Osteoblast (primary cell): ENCODE data around the gene PRR5L. TPM values are rescaled to one million over a fixed set of nuclear protein-coding genes. Genes with fewer than 3 reads are reported as not detected.

Experiments
- DNase-seq: peaks from one replicate; pipeline ENCODE4 v3.0.0; 2011; ENCODE audit warnings: low spot score, mixed read lengths; ENCODE audit not compliant: insufficient read length; ENCODE audit errors: missing footprints
- H2AFZ ChIP-seq: 2 replicates; pipeline ENCODE4 v1.6.0; 2011; ENCODE audit warnings: mild to moderate bottlenecking, low read length
- H3K27ac ChIP-seq: 2 replicates; pipeline ENCODE4 v1.5.1; 2011; ENCODE audit warnings: mild to moderate bottlenecking, low read depth, low read length, moderate library complexity
- H3K27me3 ChIP-seq: 2 replicates; pipeline ENCODE4 v1.6.0; 2012; ENCODE audit warnings: mild to moderate bottlenecking, control low read depth, inconsistent platforms, low read length, moderate library complexity; ENCODE audit not compliant: insufficient read depth
- H3K36me3 ChIP-seq: 2 replicates; pipeline ENCODE4 v1.5.1; 2011; ENCODE audit warnings: mild to moderate bottlenecking, low read length, control low read depth, moderate library complexity; ENCODE audit not compliant: insufficient read depth
- H3K4me1 ChIP-seq: 2 replicates; pipeline ENCODE4 v1.5.1; 2011; ENCODE audit warnings: mild to moderate bottlenecking, low read length, control low read depth, moderate library complexity; ENCODE audit not compliant: insufficient read depth
- H3K4me2 ChIP-seq: 2 replicates; pipeline ENCODE4 v1.6.0; 2011; ENCODE audit warnings: mild to moderate bottlenecking, low read length; ENCODE audit not compliant: insufficient read depth
- H3K4me3 ChIP-seq: fragments of 200-600 bp; sonication (generic); 3 replicates; pipeline ENCODE4 v1.5.1; 2012; ENCODE audit warnings: mild to moderate bottlenecking, low read length, inconsistent platforms; ENCODE audit not compliant: insufficient read depth
- H3K79me2 ChIP-seq: 2 replicates; pipeline ENCODE4 v1.6.0; 2012; ENCODE audit warnings: mild to moderate bottlenecking, low read length, control low read depth, inconsistent platforms; ENCODE audit not compliant: insufficient read depth
- H3K9me3 ChIP-seq: 2 replicates; pipeline ENCODE4 v1.5.1; 2011; ENCODE audit warnings: low read depth, low read length, control low read depth
- H4K20me1 ChIP-seq: 2 replicates; pipeline ENCODE4 v1.6.0; 2012; ENCODE audit warnings: mild to moderate bottlenecking, low read length, control low read depth; ENCODE audit not compliant: insufficient read depth
- CTCF ChIP-seq: IDR thresholded peaks from 2 replicates; pipeline ENCODE4 v1.5.1; 2011; ENCODE audit warnings: mild to moderate bottlenecking, low read depth, low read length, moderate library complexity; ENCODE audit errors: extremely low read depth
- total RNA-seq: library from RNA; depleted of rRNA; stranded (reverse); fragments of >200 nt; gene quantifications from 2 replicates; pipeline ENCODE4 v1.2.3, GENCODE V29; 2012

Gene PRR5L
- total RNA-seq, 1 donor: 9.8 TPM

DNA sequence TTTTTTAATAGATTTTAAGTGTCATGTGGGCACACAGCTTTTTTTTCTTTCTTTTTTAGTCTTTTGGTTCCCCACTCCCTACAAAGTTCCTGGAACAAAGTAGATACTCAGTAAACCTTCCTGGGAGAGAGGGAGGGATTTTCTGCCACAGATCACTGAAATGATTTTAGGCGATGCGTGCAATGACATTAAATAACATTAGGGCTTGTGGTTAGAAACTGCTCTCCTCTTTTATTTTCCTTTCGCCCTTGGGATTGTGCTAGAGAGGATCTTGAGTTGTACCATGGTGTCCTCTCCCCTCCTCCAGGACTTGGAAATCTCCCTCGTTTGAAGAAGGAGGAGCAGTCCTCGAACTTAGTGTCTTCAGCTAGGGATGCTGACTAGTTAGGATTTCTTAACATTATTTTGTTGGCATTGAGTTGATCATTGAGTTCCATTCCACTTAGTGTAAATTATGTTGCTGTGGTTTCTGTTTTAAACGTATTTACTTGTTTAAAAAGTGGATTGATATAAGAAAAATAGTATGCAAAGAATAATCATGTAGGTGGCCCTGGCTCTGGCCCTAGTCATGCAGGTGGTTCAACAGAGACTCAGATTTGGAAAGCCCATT lies 125.6 kb downstream of the PRR5L start:
- Histone ChIP-seq H3K27me3 (no peaks in the 10 kb centered on the region), H3K4me1 (peaks cover 26% of the 10 kb centered on the region), H4K20me1 (no peaks in the 10 kb centered on the region), H2AFZ (no peak overlapping the region), H3K79me2 (no peaks in the 10 kb centered on the region), H3K9me3 (no peaks in the 10 kb centered on the region), H3K4me2 (peak overlapping the region; percentile 47), H3K36me3 (peaks cover 4% of the 10 kb centered on the region), H3K4me3 (no peak overlapping the region), H3K27ac (peak overlapping the region; percentile 67)
- DNase-seq: no peak
- no peak for TF ChIP-seq CTCF

DNA sequence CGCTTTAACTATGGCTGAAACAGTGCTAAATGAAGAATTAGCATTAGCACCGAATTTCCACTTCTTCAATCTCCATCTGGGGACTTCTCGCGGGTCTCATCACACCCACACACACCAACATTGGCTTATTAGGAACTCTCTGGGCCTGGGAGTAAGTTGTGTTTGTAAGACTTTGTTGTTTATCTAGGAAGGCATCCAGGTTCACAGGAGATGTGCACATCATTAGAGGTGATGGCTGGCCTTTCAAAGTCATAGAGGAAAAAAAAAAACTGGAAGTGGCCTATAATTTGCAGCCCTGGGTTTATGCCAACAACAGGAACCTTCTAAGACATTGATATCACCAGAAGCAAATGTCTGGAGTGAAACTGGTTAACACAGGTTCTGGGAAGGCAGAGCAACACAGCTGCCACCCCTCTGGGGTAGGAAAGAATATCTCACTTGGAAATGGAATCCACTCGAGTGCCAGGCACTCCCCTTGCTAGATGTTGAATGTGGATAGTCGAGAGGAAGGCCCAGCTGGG lies 129.5 kb downstream of the PRR5L start:
- Histone ChIP-seq H3K4me3 (no peak overlapping the region), H3K27ac (no peak overlapping the region), H3K79me2 (no peaks in the 10 kb centered on the region), H4K20me1 (no peaks in the 10 kb centered on the region), H3K9me3 (no peaks in the 10 kb centered on the region), H2AFZ (no peak overlapping the region), H3K36me3 (no peaks in the 10 kb centered on the region), H3K4me2 (no peak overlapping the region), H3K4me1 (peaks cover 34% of the 10 kb centered on the region), H3K27me3 (no peaks in the 10 kb centered on the region)
- no peak for TF ChIP-seq CTCF
- DNase-seq: no peak

GRCh38 chr11:36426226-36426848 lies 130.2 kb downstream of the PRR5L start:
- Histone ChIP-seq H4K20me1 (no peaks in the 10 kb centered on the region), H3K27ac (no peak overlapping the region), H3K36me3 (no peaks in the 10 kb centered on the region), H3K4me2 (no peak overlapping the region), H2AFZ (no peak overlapping the region), H3K4me1 (peaks cover 29% of the 10 kb centered on the region), H3K9me3 (no peaks in the 10 kb centered on the region), H3K4me3 (no peak overlapping the region), H3K27me3 (no peaks in the 10 kb centered on the region), H3K79me2 (no peaks in the 10 kb centered on the region)
- TF ChIP-seq CTCF: no peak
- no peak for DNase-seq

- TF ChIP-seq CTCF: no peak
- Histone ChIP-seq H3K4me3 (no peak overlapping the region), H3K4me2 (no peak overlapping the region), H3K36me3 (no peaks in the 10 kb centered on the region), H3K4me1 (peaks cover 30% of the 10 kb centered on the region), H3K79me2 (no peaks in the 10 kb centered on the region), H3K27me3 (no peaks in the 10 kb centered on the region), H2AFZ (no peak overlapping the region), H3K9me3 (no peaks in the 10 kb centered on the region), H3K27ac (no peak overlapping the region), H4K20me1 (no peaks in the 10 kb centered on the region)
- no peak for DNase-seq
Measured at GRCh38 chr11:36427079-36427478, 131.0 kb downstream of the PRR5L start.
